Umbilical cord (tissue), 2 donors: ENCODE results near the gene RUNX1. TPM values are rescaled to one million over a fixed set of nuclear protein-coding genes. Genes with fewer than 3 reads are reported as not detected.

Experiments used
- DNase-seq: peaks from one replicate; pipeline ENCODE4 v3.0.0-alpha.2; 2015; ENCODE audit warnings: low spot score
- total RNA-seq: library from RNA; depleted of rRNA; stranded (reverse); fragments of >200 nt; gene quantifications from one replicate; pipeline ENCODE4 v1.2.3, GENCODE V29; 2014; ENCODE audit warnings: low replicate concordance; ENCODE audit not compliant: insufficient read depth

The RUNX1 gene
- total RNA-seq, 1 donor from 2014 or later, result 30.8 TPM

DNA sequence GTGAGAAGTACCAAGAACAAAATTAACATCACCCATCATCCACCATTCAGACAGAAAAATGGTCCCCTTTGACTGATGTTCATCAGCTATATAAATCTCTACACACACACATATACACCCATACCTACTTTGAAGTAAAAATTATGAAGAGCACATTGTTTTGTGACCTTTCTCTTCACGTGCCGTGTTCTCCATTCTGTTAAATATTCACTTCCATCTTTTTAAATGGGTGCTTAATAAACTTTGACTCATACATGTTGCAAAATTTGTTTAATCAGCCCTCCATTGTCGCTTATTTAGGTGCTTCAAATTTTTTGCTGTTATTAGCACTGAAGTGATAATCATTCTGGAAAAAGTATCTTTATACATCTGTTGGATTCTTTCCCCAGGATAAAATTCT, 300.2 kb downstream of the RUNX1 start:
- DNase-seq, result no peak

DNA sequence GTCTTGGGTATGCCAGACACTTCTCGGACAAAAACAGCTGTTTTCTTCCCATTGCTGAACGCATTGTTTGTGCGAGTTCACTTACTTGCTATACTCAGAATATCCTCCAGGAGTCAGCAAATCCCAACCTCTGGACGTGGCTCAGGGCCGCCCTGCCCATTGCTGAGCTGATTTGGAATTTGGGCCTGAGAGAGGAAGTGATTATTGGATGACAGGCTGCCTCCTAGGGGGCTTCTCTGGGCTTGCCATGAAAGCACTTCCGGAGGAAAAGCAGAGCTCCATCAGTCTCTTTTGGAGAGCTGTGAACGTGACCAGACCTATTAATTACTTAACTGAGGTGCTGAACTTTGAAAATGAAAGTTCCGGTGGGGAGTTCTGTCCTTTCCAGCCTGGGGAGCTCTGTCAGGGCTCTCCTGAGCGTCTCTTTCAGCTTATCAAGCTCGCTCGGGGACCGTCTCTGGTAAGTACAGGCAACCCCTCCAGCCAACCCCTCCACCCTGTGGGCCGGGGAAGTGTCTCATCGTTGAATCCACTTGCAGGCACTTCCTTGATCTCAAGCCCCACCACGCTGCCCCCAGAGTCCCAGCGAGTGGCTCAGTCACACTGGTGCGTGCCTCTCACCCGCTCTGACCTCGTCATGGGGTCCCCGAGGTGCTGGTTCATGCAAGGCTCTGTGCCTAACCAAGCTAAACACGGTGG, 303.4 kb downstream of the RUNX1 start:
- peak; percentile 88 for DNase-seq

DNA sequence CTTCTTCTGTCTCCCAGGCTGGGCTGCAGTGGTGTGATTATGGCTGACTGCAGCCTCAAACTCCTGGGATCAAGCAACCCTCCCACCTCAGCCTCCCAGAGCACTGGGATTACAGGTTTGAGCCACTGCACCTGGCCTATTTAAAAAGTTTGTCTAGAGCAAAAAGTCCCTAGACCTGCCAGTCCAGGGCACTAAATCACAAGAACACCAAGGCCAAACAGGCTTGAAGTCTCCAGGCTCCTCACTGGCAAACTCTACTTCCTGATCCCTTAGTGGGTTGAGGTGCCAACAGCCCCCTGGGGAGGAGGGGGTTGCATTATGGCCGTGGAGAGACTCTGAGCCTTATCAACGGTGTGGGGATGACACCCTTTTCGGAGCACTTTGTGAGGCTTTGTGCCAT, 304.3 kb downstream of the RUNX1 start:
- no peak for DNase-seq

DNA sequence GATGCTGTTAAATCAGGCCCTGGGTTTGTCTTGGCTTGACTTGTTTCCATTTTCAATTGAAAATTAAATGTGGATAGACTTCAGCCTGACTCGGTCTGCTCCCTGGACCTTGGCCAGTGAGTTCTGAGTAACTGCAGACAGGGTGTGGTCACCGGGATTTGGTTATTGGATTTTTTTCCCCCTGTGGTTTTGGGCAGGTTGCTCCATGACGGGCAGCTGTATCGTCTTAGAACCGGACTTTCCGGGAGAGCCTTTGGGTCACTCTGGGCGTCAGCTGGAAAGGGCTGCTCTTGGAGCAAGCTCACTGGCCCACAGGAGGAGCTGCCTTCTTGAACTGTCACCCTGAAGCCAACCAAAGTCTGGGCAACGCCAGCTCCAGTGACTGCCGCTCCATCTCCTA, 305.3 kb downstream of the RUNX1 start:
- peak; percentile 48 for DNase-seq

DNA sequence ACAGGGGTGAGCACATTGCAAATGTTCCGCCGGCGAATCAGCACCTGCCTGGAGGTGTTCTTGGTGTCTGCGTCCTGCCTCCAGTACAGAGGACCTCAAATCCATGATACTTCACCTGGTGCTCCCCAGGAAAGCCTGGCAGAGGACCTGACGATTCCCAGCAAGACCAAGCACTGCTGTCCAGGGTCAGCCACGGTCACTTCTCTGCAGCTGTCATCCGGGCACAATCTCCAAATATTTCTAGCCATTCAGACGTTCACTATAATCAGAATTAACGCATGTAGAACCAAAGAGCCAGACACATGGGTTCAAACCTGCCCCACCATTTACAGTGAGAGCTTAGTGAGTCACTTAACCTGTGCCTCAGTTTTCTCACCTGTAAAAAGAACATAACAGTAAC, 305.8 kb downstream of the RUNX1 start:
- DNase-seq, result no peak

DNA sequence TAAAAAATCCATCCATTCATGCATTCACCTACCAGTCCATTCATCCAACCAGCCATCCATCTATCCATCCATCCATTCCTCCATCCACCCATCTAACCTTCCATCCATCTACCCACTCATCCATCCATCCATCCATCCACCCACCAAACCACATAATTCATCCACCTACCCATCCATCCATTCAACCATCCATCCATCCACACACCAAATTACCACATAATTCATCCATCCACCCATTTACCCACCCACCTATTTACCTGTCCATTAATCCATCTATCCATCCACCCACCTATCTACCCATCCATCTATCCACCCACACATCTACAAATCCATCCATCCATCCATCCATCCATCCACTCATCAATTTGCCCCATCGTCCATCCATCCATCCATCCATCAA, 308.9 kb downstream of the RUNX1 start:
- DNase-seq, result no peak
